SU-DHL-6 (cell line): ENCODE data around the gene TMEM163.

Experiments
- H2AFZ ChIP-seq: fragments of 200-600 bp; sonication (generic); 2 replicates; pipeline ENCODE4 v1.6.1; 2014; ENCODE audit warnings: low read depth, mild to moderate bottlenecking, moderate library complexity, mixed read lengths, antibody characterized with exemption, low read length; ENCODE audit not compliant: severe bottlenecking
- H3F3A ChIP-seq: fragments of 200-600 bp; shearing (Covaris generic); 2 replicates; pipeline ENCODE4 v1.6.0; 2016; ENCODE audit warnings: antibody characterized with exemption, mild to moderate bottlenecking; ENCODE audit not compliant: insufficient read depth
- H3K27ac ChIP-seq: fragments of 200-600 bp; sonication (generic); 2 replicates; pipeline ENCODE4 v1.5.1; 2016; ENCODE audit warnings: low read depth, mild to moderate bottlenecking, low read length, moderate library complexity, mixed read lengths
- H3K27me3 ChIP-seq: fragments of 200-600 bp; sonication (generic), shearing (Covaris generic); 2 replicates; pipeline ENCODE4 v1.6.0; 2014; ENCODE audit warnings: mild to moderate bottlenecking, low read length
- H3K36me3 ChIP-seq: fragments of 200-600 bp; sonication (generic); 2 replicates; pipeline ENCODE4 v1.6.1; 2014; ENCODE audit warnings: mild to moderate bottlenecking, low read length, mixed read lengths
- H3K4me2 ChIP-seq: fragments of 300-600, 200-600 bp; shearing (Covaris generic), sonication (generic); 2 replicates; pipeline ENCODE4 v1.6.0; 2014; ENCODE audit warnings: low read length, low read depth, mild to moderate bottlenecking; ENCODE audit not compliant: poor library complexity, severe bottlenecking
- H3K4me3 ChIP-seq: fragments of 200-600 bp; sonication (generic); 2 replicates; pipeline ENCODE4 v1.5.1; 2014; ENCODE audit warnings: antibody characterized with exemption, low read length, mild to moderate bottlenecking, mixed read lengths; ENCODE audit not compliant: insufficient read depth, poor library complexity, severe bottlenecking
- H3K79me2 ChIP-seq: fragments of 200-600 bp; sonication (generic); 2 replicates; pipeline ENCODE4 v1.6.1; 2014; ENCODE audit warnings: mild to moderate bottlenecking, low read length, moderate library complexity; ENCODE audit not compliant: insufficient read depth
- H3K9ac ChIP-seq: fragments of 200-600 bp; sonication (generic); 2 replicates; pipeline ENCODE4 v1.7.0; 2014; ENCODE audit warnings: mild to moderate bottlenecking, low read length
- H3K9me2 ChIP-seq: fragments of 200-600 bp; sonication (generic); replicated peaks from 2 replicates; pipeline ENCODE4 v1.6.1; 2014; ENCODE audit warnings: low read length; ENCODE audit not compliant: insufficient read depth
- H3K9me3 ChIP-seq: fragments of 200-600 bp; sonication (generic); 2 replicates; pipeline ENCODE4 v1.6.1; 2014; ENCODE audit warnings: low read length, mixed read lengths; ENCODE audit not compliant: insufficient read depth
- H4K20me1 ChIP-seq: fragments of 200-600 bp; sonication (generic); 2 replicates; pipeline ENCODE4 v1.6.1; 2014; ENCODE audit warnings: low read depth, mild to moderate bottlenecking, antibody characterized with exemption, low read length, moderate library complexity, mixed read lengths
- EZH2phosphoT487 ChIP-seq: fragments of 200-600 bp; sonication (generic), shearing (Covaris generic); conservative IDR thresholded peaks from 2 replicates; pipeline ENCODE4 v1.6.1; 2018; ENCODE audit warnings: mild to moderate bottlenecking, antibody characterized with exemption, low read length, moderate library complexity, mixed read lengths
- TF ChIP-seq, protein P1 (sequence below): fragments of 200-600 bp; sonication (generic); IDR thresholded peaks from one replicate; pipeline ENCODE4 v1.5.1; 2017; ENCODE audit warnings: antibody characterized with exemption, mild to moderate bottlenecking, low read length, moderate library complexity; ENCODE audit not compliant: insufficient read depth, poor library complexity, severe bottlenecking

The TMEM163 gene

DNA sequence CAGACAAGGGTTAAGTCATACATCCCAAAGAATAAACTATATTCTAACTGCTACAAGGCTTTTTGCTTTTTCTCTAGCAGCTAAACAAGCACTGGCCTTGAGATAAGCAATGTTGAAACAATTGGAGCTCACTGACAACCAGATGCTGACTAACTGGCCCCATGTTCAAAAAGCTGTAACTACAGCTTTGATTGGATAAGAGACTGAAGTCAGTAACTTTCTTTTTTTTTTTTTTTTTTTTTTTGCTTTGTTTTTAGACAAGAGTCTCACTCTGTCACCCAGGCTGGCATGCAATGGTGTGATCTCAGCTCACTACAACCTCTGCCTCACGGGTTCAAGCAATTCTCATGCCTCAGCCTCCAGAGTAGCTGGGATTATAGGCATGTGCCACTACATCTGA is 45.4 kb upstream of the TMEM163 start:
- no peak for TF ChIP-seq EZH2phosphoT487
- TF ChIP-seq, protein P1, sequence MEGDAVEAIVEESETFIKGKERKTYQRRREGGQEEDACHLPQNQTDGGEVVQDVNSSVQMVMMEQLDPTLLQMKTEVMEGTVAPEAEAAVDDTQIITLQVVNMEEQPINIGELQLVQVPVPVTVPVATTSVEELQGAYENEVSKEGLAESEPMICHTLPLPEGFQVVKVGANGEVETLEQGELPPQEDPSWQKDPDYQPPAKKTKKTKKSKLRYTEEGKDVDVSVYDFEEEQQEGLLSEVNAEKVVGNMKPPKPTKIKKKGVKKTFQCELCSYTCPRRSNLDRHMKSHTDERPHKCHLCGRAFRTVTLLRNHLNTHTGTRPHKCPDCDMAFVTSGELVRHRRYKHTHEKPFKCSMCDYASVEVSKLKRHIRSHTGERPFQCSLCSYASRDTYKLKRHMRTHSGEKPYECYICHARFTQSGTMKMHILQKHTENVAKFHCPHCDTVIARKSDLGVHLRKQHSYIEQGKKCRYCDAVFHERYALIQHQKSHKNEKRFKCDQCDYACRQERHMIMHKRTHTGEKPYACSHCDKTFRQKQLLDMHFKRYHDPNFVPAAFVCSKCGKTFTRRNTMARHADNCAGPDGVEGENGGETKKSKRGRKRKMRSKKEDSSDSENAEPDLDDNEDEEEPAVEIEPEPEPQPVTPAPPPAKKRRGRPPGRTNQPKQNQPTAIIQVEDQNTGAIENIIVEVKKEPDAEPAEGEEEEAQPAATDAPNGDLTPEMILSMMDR, result no peak
- H3K9ac ChIP-seq, result no peak overlapping the region
- no peak overlapping the region for H3K27ac ChIP-seq
- no peaks in the 10 kb centered on the region for H4K20me1 ChIP-seq
- no peak overlapping the region for H3K4me3 ChIP-seq
- no peaks in the 10 kb centered on the region for H3K9me2 ChIP-seq
- no peaks in the 10 kb centered on the region for H3K27me3 ChIP-seq
- no peak overlapping the region for H3K4me2 ChIP-seq
- no peaks in the 10 kb centered on the region for H3K9me3 ChIP-seq
- no peaks in the 10 kb centered on the region for H3K36me3 ChIP-seq
- no peaks in the 10 kb centered on the region for H3K79me2 ChIP-seq
- H3F3A ChIP-seq, result no peaks in the 10 kb centered on the region
- H2AFZ ChIP-seq, result no peak overlapping the region

GRCh38 chr2:134763164-134763710 is 44.4 kb upstream of the TMEM163 start:
- Histone ChIP-seq H3K79me2 (no peaks in the 10 kb centered on the region), H3F3A (peaks cover 3% of the 10 kb centered on the region), H3K36me3 (no peaks in the 10 kb centered on the region), H2AFZ (no peak overlapping the region), H4K20me1 (no peaks in the 10 kb centered on the region), H3K27me3 (no peaks in the 10 kb centered on the region), H3K4me3 (no peak overlapping the region), H3K9me2 (no peaks in the 10 kb centered on the region), H3K27ac (no peak overlapping the region), H3K9me3 (no peaks in the 10 kb centered on the region), H3K9ac (no peak overlapping the region), H3K4me2 (no peak overlapping the region)
- no peak for TF ChIP-seq EZH2phosphoT487
- TF ChIP-seq, protein P1, result no peak

DNA sequence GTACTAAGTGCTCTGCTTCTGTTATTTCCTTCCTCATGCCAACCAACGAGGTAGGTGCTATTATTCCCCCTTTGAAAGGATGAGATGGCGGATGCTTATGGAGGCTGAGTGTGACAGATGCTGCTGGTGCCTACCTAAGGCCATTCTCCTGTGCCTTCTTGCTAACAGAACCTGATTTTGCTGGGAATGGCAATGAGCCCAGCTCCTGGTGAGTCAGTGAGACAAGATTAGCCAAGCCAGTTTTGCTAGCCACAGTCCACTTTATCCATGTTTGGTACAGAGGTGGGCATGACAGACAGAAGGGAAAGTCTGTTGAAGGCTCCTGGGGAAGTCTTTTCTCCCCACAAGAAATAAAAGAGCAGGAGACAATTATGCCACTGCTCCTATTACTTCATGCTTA is 43.7 kb upstream of the TMEM163 start:
- Histone ChIP-seq H3K4me2 (no peak overlapping the region), H3K27me3 (no peaks in the 10 kb centered on the region), H3K79me2 (no peaks in the 10 kb centered on the region), H4K20me1 (no peaks in the 10 kb centered on the region), H3K4me3 (no peak overlapping the region), H3K36me3 (no peaks in the 10 kb centered on the region), H3F3A (peaks cover 10% of the 10 kb centered on the region), H3K9me2 (no peaks in the 10 kb centered on the region), H3K9me3 (no peaks in the 10 kb centered on the region), H3K9ac (no peak overlapping the region), H2AFZ (no peak overlapping the region), H3K27ac (no peak overlapping the region)
- TF ChIP-seq, protein P1, result no peak
- no peak for TF ChIP-seq EZH2phosphoT487
